SK-N-SH treated with all-trans-retinoic acid at 6 μM for 48 hours (cell line): ENCODE data around the gene FAM120A.

ENCODE experiments used
- ARNTL ChIP-seq: fragments of 450-650 bp; formaldehyde crosslinking; IDR thresholded peaks from 2 replicates; pipeline ENCODE4 v1.5.0; 2020; ENCODE audit warnings: low read depth, mild to moderate bottlenecking, moderate library complexity, borderline replicate concordance
- BACH2 ChIP-seq: fragments of 250-450 bp; sonication (Bioruptor Pico); IDR thresholded peaks from 2 replicates; pipeline ENCODE4 v1.9.0; 2021; ENCODE audit warnings: mild to moderate bottlenecking, borderline replicate concordance
- CSDC2 ChIP-seq: fragments of 250-450 bp; sonication (Bioruptor Pico); IDR thresholded peaks from 2 replicates; pipeline ENCODE4 v1.5.0; 2020; ENCODE audit warnings: mild to moderate bottlenecking, moderate library complexity
- CSRNP3 ChIP-seq: fragments of 250-450 bp; sonication (Bioruptor Pico); IDR thresholded peaks from 2 replicates; pipeline ENCODE4 v1.5.1; 2021; ENCODE audit warnings: mild to moderate bottlenecking, moderate library complexity
- PATZ1 ChIP-seq: fragments of 250-450 bp; sonication (Bioruptor Pico); IDR thresholded peaks from 2 replicates; pipeline ENCODE4 v1.8.0; 2020; ENCODE audit warnings: mild to moderate bottlenecking, moderate library complexity, borderline replicate concordance
- PPARA ChIP-seq: fragments of 250-450 bp; sonication (Bioruptor Pico); IDR thresholded peaks from 2 replicates; pipeline ENCODE4 v1.5.0; 2020; ENCODE audit warnings: mild to moderate bottlenecking, borderline replicate concordance
- RARB ChIP-seq: fragments of 250-450 bp; sonication (Bioruptor Pico); IDR thresholded peaks from 2 replicates; pipeline ENCODE4 v1.8.0; 2021; ENCODE audit warnings: mild to moderate bottlenecking, moderate library complexity
- TCF4 ChIP-seq: fragments of 250-450 bp; sonication (Bioruptor Pico); IDR thresholded peaks from 2 replicates; pipeline ENCODE4 v1.8.0; 2021; ENCODE audit warnings: mild to moderate bottlenecking, moderate library complexity, borderline replicate concordance
- ZC3H10 ChIP-seq: fragments of 250-450 bp; sonication (Bioruptor Pico); IDR thresholded peaks from 2 replicates; pipeline ENCODE4 v1.5.1; 2021; ENCODE audit warnings: mild to moderate bottlenecking, moderate library complexity
- ZFP3 ChIP-seq: fragments of 250-450 bp; sonication (Bioruptor Pico); IDR thresholded peaks from 2 replicates; pipeline ENCODE4 v1.5.0; 2020; ENCODE audit warnings: mild to moderate bottlenecking, moderate library complexity
- ZFP30 ChIP-seq: fragments of 450-650 bp; formaldehyde crosslinking; IDR thresholded peaks from 2 replicates; pipeline ENCODE4 v1.5.0; 2022; ENCODE audit warnings: mild to moderate bottlenecking, moderate library complexity
- ZNF8 ChIP-seq: fragments of 450-650 bp; formaldehyde crosslinking; IDR thresholded peaks from 2 replicates; pipeline ENCODE4 v1.5.0; 2020; ENCODE audit warnings: mild to moderate bottlenecking, moderate library complexity

- TF ChIP-seq PPARA, result no peak
- TF ChIP-seq PATZ1 (CRISPR knock-in tag), result no peak
- TF ChIP-seq RARB (CRISPR knock-in tag), result no peak
- TF ChIP-seq ZFP30 (CRISPR knock-in tag), result no peak
- TF ChIP-seq BACH2, result no peak
- no peak for TF ChIP-seq CSRNP3 (CRISPR knock-in tag)
- no peak for TF ChIP-seq CSDC2
- TF ChIP-seq ARNTL (CRISPR knock-in tag), result no peak
- TF ChIP-seq TCF4 (CRISPR knock-in tag), result no peak
- TF ChIP-seq ZNF8 (CRISPR knock-in tag), result no peak
- no peak for TF ChIP-seq ZFP3 (CRISPR knock-in tag)
- no peak for TF ChIP-seq ZC3H10
These were observed 71.3 kb downstream of the FAM120A start for GRCh38 chr9:93522736-93523135.
